ENCODE measurements around the gene PPFIBP1.

Gene PPFIBP1

DNA sequence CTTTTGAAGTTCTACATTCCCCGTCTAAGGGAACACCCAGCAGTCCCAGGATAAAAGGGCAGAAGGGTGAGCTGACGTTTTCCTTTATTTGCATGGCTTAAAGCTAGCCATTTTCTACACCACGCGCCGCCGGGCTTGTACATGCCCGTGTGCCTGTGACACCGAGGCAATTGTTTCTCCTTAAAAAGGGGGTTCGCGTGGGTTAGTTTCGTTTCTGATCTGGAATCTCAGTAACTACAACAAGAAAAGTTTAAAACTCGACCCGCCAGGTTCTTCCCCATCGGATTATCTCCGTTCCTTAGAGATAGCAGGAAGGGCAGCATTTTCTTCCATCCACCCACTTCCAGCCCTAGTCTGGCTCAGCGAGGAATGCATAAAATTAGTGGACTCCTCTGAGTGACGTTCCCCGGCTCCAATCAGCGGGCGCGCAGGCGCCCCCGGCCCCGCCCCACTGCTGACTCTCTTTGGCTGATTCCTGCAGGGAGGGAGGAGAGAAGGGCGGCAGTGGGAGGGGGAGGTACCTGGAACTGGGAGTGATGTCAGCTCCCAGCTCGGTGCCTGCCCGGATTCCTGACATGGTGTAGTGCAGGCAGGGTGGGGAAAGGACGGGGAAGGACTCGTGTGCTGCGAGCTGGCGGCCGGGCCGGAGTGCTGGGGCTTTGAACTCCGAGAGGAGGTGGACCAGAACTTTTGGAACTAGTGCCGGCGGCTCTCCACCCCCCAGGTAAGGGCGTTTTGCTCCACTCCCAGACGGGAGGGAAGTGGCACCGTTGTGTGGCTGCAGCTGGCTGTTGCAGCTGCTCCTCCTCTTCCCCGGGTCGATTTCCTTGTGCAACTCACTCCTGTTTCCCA, at the start of gene PPFIBP1:
TSS of gene PPFIBP1 (plus strand) at position 565 of the 852 bp plus-strand sequence. CDS start 109,191 bp downstream, outside the sequence.
- peak; percentile 98 for DNase-seq (ENCODE audit: low spot score)
- peak; percentile 35 for FAIRE-seq

DNA sequence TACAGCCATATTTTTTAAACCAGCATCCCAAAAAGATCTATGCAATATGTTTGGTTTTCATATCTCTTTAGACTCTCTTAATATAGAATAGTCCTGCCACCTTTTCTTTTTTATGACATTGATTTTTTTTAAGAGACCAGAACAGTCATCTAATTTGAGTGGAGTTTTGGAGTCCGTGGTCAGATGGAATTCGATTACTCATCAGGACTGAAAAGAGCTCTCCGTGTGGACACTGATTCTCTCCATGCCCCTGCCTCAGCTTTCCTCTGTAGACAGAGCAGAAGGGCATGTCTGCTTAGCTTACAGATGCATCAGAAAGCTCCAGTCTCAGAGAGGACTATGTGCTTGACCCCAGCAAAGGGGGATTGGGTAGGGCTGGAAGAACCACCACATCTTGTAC, 49.7 kb upstream of the PPFIBP1 start:
- FAIRE-seq, result no peak
- peak; percentile 73 for DNase-seq (ENCODE audit: low spot score)

DNA sequence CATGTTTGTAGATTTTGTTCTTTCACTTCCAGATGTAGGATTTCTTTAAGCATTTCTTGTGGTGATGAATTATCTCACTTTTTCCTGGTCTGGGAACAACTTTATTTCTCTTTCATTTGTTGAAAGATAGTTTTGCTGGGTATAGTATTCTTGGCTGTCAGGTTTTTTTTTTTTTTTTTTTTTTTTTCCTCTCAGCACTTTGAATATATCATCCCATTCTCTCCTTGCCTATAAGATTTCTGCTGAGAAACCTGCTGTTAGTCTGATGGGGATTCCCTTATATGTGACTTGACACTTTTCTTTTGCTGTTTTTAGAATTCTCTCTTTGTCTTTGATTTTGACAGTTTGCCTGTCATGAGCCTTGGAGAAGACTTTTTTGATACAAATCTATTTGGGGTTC, 47.0 kb upstream of the PPFIBP1 start:
- FAIRE-seq (no peak), DNase-seq (ENCODE audit: low spot score) (no peak)

DNA sequence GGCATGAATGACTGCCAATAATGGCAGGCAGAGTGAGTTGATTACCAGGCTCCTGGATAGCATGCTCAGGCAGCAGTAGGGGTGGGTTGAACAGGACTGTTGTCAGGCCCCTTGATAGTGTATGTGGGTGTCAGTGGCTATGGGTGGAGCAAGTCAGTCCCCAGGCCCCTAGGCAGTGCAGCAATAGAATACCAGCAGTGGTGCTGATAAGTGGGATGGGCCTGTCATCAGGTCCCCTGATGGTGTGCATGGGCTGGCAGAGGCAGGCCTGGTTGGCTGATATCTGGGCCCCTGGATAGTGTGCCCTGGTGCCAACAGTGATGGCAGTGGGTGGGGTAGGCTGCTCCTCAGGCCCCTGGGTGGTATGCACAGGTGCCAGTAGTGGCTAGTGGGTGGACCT, 45.1 kb upstream of the PPFIBP1 start:
- FAIRE-seq, result no peak
- DNase-seq (ENCODE audit: low spot score), result no peak

DNA sequence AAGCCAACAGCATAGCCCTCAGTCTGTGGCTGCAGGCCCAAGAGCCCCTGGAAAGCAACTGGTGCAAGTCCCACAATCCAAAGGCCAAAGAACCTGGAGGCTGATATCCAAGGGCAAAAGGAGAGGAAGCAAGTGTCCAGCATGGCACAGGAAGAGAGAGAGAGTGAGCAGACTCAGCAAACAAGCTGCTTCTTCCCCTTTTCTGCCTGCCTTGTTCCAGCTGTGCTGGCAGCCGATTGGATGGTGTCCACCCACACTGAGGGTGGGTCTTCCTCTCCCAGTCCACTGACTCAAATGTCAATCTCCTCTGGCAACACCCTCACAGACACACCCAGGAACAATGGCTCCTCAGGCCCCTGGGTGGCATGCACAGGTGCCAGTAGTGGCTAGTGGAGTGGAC, 44.0 kb upstream of the PPFIBP1 start:
- DNase-seq (ENCODE audit: low spot score), result no peak
- FAIRE-seq, result no peak

DNA sequence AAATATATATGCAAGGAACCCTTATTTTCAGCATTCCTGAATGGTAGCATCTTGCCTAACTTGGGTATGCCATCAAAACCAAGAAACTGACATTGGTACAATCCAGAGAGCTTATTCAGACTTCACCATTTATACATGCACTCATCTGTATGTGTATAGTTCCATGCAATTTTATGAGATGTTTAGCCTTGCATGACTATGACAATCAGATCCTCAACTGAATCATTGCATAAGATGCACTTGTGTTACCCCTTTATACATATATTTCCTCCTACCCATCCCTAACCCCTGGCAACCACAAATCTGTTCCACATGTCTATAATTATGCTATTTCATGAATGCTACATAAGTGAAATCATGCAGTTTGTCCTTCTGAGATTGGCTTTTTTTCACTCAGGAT, 37.0 kb upstream of the PPFIBP1 start:
- DNase-seq (ENCODE audit: low spot score) (no peak), FAIRE-seq (no peak)

DNA sequence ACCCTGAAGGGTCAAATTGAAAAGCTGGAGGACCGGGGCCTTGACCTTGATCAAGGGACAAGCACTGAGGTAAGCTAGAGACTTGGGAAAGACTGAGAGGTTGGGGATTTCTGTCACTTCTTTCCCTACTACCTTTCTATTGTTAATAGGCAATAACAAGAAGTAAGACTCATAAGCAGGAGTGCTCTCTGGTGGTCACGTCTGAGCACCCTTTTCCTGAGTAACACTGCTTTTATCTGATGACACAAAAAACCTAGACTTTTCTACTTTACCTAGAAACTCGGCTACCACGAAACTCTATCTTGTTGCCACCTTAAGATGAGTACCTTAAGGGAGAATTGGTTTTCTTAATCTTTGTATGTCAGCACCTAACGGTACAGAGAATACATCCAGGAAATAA, 35.5 kb upstream of the PPFIBP1 start:
- DNase-seq (ENCODE audit: low spot score) (no peak), FAIRE-seq (no peak)

DNA sequence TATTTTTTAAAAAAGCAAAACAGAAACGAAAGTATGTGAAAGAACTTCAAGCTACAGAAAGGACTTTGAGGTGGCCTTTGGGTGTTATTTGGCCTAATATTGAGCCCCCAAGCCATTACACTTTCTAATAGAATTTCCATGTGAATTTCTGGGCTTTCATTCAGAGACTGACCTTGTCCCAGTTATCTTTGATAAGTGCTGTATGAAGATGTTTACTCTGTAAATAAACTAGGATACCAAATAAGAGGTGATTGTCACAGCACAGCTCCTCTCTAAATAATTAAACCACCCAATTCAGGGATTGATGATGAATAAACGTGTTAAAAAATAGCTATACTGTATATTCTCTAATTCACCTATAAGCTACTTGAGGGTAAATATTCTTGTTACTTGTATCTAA, 32.8 kb upstream of the PPFIBP1 start:
- no peak for DNase-seq (ENCODE audit: low spot score)
- FAIRE-seq, result no peak

DNA sequence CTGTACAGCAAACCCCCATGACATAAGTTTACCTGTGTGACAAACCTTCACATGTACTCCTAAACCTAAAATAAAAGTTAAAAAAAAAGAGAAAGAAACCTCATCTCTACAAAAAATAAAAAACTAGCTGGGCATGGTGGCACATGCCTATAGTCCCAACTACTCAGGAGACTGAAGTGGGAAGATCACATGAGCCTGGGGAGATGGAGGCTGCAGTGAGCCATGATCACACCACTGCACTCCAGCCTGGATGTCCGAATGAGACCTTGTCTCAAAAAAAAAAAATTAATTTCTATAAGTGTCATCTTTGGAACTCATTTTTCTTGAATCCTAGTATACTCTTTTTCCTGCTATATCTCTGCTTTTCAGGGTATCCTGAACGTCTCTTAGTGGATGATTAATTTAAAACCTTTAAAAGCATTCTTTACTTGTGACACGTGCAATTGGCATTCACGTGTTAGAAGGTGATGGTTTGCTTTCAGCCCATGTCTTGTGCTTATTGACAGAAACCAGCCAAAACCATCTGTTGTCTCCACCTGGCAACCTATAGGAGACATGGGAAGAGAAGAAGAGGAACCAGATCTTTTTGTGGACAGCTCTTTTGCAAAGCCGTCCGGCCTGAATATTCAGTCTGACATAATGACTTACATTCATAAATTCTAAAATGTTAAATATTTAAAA, 30.6 kb upstream of the PPFIBP1 start:
- DNase-seq (ENCODE audit: low spot score), result peak; percentile 12

DNA sequence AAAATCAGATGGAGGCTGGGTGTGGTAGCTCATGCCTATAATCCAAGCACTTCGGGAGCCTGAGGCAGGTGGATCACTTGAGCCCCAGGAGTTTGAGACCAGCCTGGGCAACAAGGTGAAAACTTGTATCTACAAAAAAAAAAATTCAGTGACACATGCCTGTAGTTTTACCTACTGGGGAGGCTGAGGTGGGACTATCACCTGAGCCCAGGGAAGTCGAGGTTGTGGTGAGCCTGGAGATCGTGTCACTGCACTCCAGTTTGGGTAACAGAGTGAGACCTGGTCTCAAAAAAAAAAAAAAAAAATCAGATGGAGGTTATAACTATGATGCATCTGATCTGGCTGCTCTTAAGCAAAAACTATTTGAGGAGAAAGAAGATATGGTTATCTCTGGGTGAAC, 26.6 kb upstream of the PPFIBP1 start:
- no peak for DNase-seq (ENCODE audit: low spot score)
- no peak for FAIRE-seq

More for the DNA sequence above, 30.6 kb upstream of the PPFIBP1 start:
- no peak for FAIRE-seq

DNA sequence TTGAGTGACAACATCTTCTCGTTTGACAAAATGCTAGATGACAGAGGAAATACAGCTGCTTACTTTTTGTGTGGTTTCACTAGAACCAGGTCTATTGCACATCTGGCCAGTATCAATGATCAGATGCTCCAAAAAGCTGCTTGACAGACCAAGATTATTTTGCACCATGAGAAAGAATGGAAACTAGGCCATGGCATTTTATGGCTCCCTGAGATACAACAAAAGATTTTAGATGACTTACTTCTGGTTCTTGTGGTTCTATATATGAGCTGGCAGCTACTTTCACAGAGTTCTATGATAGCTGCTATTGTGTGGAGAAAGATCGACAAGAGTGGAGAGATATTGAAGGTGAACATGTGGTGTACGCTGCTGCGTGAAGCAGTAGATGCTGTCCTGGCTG, 25.9 kb upstream of the PPFIBP1 start:
- no peak for DNase-seq (ENCODE audit: low spot score)

DNA sequence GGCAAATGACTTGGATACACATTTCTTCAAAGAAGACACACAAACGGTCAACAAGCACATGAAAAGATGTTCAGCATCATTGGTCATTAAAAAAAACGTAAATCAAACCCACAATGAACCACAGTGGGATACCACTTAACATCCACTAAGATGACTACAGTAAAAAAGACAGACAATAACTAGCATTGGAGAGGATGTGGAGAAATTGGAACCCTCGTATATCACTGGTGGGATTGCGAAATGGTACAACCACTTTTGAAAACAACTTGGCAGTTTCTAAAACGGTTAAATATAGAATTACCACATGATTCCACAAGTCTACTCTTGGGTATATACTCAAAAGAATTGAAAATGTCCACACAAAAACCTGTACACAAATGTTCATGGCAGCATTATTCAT, 25.2 kb upstream of the PPFIBP1 start:
- FAIRE-seq (peak; percentile 32), DNase-seq (ENCODE audit: low spot score) (no peak)

More for the DNA sequence above, 25.9 kb upstream of the PPFIBP1 start:
- FAIRE-seq, result peak; percentile 30

DNA sequence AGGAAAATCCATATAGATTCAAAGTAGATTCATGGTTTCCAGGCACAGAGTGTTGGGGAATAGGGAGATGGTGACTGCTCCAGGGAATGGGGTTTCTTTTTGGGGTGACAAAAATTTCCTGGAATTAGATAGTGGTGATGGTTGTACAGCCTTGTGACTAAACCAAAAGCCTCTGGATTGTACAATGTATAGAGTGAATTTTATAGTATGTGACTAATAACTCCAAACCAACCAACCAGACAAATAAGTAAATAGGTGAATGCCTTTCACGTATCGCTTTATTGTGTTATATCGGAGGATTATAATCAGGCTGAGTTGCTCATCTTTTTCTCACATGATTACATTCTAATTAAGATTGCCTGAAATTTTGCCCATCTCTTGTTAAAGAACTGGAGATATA, 24.6 kb upstream of the PPFIBP1 start:
- FAIRE-seq (no peak), DNase-seq (ENCODE audit: low spot score) (no peak)

DNA sequence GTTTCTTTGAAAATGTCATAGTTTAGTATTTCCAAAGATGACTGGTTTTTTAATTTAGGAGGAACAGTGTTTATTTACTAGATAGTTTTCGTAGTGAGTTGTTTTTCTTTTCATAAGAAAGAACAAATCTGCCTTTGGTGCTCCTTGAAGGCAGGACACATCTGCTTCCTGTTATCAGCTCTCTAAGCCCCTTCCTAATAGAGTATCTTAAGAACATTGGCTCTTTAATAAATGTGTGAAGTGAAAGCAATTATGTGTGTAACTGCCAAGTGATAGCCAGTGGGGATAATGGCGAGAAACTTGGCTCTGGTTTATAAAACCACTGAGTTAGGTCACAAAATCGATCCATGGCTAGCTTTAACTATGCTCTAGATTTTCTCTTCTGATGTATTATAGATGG, 23.5 kb upstream of the PPFIBP1 start:
- no peak for DNase-seq (ENCODE audit: low spot score)
- FAIRE-seq, result no peak

DNA sequence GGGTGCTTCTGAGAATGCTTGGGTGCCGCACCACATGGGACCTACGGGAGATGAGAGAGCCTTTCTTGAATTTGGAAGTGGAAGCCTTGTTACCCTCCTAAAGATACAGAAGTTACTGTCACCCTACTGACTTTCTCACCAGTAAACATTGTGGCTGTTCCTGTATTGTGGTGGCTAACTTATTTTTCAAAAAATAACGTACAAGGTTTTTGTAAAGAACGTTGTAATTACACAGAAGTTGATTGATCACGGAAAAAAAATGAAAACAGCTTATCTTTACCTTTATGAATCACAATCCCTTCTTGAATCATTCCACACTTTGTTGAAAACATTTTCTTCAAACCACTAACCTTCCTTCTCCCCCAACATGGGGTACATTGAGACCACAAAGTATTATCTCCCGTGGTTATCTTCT, 22.0 kb upstream of the PPFIBP1 start:
- FAIRE-seq, result no peak
- no peak for DNase-seq (ENCODE audit: low spot score)

DNA sequence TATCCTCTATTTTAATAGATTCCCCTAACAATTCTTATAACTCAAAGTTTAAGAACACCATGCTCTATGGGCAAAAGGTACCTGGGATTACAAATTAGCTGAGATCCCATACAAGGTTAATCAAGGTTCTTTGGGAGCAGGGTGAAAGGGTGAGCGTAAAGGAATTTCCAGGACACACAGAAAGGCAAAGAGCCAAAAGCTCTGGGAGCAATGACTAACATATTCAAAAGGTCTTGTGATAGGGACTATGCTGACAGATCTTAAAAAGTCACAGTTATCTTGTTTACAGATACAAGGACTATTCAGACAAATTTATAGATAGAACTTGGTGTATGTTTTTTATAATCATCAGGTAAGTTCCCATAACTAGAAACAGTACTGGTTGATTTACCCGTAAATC, 19.5 kb upstream of the PPFIBP1 start:
- FAIRE-seq (no peak), DNase-seq (ENCODE audit: low spot score) (no peak)

DNA sequence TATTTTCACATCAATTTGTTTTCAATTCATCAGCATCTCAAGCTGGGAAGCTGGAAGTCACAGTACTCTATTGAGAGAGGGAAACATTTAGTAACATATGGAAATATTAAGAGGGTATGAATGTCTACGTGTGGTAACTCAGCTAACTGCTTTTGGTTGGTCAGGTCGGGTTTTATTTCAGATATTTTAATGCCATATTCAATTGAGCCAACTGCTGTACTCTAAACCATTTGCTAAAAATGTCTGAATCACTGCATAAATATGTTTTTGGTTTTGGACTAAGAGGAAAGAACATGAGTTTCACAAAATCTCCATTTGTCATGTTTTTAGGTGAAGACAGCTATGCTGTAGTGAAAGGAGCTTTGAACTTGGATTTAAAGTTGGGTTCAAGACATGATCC, 18.9 kb upstream of the PPFIBP1 start:
- FAIRE-seq (no peak), DNase-seq (ENCODE audit: low spot score) (no peak)

DNA sequence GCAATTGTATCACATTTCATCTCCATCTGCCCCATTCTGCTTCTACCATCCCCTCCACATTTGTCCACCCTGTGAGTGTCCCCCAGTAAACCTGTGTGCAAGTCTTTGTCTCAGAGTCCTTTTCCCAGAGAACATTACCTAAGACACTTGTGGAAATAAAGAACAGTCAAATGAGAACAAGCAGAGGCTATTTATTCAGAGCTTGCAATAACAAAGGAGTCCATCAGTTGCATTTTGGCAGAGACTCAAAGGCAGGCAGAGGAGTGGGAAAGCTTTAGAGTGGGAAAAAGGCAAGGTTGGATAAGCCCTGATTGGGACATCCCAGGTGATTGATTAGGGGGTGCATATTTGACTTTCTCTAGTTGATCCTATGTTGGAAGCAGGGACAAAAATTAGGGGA, 18.2 kb upstream of the PPFIBP1 start:
- no peak for DNase-seq (ENCODE audit: low spot score)
- no peak for FAIRE-seq

DNA sequence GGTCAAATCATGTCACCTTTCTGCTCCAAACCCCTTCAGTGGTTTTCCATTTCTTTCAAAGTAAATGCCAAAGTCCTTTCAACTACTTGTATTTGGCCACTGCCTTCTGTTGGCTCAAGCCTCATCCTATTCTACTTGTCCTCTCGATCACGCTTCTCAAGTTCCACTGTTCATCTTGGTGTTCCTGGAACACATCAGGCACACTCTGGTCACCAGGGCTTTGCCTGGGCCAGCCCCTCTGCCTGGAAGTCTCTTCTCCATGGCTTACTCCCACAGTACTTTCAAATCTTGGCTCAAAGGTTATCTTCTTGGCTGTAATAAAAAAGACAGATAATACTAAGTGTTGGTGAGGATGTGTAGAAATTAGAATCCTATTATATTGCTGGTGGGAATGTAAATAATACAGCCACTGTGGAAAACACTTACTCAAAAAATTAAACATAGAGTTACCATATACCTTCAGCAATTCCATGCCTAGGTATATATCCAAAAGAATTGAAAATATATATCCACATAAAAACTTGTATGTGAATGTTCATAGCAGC, 17.3 kb upstream of the PPFIBP1 start:
- DNase-seq (ENCODE audit: low spot score) (no peak), FAIRE-seq (no peak)

DNA sequence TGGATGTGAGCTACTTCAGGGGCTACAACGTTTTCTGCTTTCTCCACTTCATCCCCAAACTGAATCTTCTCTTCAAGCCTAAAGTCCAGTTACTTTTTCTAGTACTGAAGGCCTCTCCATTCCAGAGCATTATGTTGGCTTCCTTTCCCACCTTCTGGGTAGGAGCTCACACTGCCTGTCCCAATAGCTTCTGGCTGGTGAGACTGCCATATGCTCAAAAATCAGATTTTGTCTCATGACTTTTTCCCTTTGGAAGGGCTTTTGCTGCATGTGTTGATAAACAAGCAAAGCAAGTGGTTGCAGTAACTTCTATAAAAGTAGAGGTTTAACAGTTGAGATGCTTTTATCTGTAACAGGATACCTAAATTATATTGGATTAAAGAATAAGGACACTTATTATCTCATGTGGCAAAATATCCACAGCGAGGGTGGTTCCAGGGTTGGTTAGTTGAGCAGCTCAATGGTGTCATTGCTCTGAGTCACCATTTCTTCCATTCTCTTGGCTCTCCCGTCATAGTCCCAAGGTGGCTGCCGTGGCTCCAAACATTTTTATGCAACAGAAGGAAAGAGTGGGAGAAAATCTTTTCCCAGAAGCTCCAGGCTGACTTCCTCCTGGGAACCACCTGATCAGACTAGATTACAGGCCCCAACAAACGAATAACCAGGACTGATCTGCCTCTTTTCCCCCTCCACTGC, 15.1 kb upstream of the PPFIBP1 start:
- no peak for DNase-seq (ENCODE audit: low spot score)
- FAIRE-seq, result peak; percentile 58

DNA sequence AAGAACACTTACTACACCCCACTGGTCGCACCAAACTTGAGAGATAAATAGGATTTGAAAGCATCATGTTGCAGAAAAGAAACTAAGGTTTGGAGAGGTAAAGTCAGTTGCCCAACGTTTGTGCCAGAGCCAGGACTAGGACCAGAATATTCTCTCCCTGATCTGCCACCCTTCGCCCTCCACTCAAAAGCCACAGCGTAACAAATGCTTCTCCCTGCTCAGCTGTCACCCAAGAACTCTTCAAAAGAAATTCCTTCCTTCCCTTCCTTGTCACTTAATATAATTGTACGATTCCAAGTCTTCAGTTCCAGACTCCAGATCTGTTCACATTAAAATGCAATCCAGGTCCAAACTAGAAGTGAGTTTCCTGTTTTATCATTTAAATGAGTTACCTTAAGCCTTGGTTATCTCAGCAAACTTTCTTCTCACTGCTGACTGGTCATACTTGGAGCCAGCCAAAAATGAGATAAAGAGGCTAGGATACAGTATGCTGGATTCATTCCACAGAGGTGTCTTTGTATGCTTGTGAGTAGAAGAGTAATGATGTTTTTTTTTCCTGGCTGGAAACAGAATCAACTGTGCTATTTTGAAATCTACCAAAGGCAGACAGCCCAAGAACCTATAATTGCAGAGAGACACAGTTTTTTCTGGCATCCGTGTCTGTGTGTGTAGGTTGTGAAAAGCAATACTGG, 12.8 kb upstream of the PPFIBP1 start:
- DNase-seq (ENCODE audit: low spot score), result no peak
- FAIRE-seq, result no peak

DNA sequence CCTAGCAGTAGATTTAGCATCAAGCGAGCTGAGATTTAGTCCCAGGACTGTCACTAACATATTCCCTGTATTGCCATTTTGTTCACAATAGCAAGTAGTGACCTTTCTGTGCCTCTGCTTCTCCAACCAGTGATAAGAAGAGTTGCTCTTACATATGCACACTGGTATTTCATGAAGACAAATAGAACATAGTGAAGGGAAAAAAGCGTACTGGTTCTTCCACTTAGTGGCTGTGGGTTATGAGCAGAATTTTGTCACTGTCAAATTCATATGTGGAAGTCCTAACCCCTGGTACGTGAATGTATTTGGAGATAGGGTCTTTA, 12.3 kb upstream of the PPFIBP1 start:
- DNase-seq (ENCODE audit: low spot score) (no peak), FAIRE-seq (no peak)

Data from urothelium cell line (cell line).